ENCODE measurements around the gene OR2D2. TPM values are rescaled to one million over a fixed set of nuclear protein-coding genes. Genes with fewer than 3 reads are reported as not detected.
"Not testable (repeated sequence)": the region's sequence is repeated elsewhere in the genome, so short reads cannot be mapped to it uniquely, and the experiment has no call there.

Gene OR2D2
- total and polyA plus RNA-seq, 2 donors (not counting 1 experiment from before 2014, with no cell fraction given) = not detected

- no peaks in the 10 kb centered on the region for H3K4me1 Mint-ChIP-seq
- H4K20me1 ChIP-seq (ENCODE audit: control insufficient read depth, insufficient read depth, low read length, poor library complexity, severe bottlenecking) = no peaks in the 10 kb centered on the region
- H2AFZ ChIP-seq (ENCODE audit: insufficient read depth, low read depth, low read length, poor library complexity, severe bottlenecking) = no peak overlapping the region
- H3K27me3 ChIP-seq (replicated peaks in 1 of 4; ENCODE audit: control extremely low read depth in 1 of 4, control insufficient read depth in 3 of 4, insufficient read depth in 4 of 4, low read length in 3 of 4) = peaks cover 0 to 5% (median 0%) of the 10 kb centered on the region in 4 experiments
- H3K4me3 Mint-ChIP-seq = no peak overlapping the region
- ATAC-seq (ENCODE audit: low read depth) (no peak), DNase-seq (no peak)
- peaks cover 2 to 4% (median 2%) of the 10 kb centered on the region in 3 donors for H3K9me3 ChIP-seq (ENCODE audit: control extremely low read depth in 1 of 3, control insufficient read depth in 2 of 3, insufficient read depth in 1 of 3, low read length in 2 of 3)
- no peak overlapping the region for H3K27ac ChIP-seq (ENCODE audit: low read length in 2 of 2)
- ChIA-PET CTCF (interaction anchor here (0.6 kb wide), 1 partner anchor 510 kb away, joined by 4 read pairs; no protein-coding TSS in a partner anchor), POLR2A (no interaction called here)
- no CpG with 5 or more reads among the region's 1 CpG for WGBS (ENCODE audit: insufficient coverage)
- TF ChIP-seq CTCF (IDR thresholded peaks at IDR 0.05) (no peak), EZH2 (IDR thresholded peaks at IDR 0.05; ENCODE audit: borderline replicate concordance, insufficient read depth, low read depth, low read length, poor library complexity, severe bottlenecking) (no peak)
- no peaks in the 10 kb centered on the region for H3K9me3 Mint-ChIP-seq (ENCODE audit: insufficient read depth)
- no peaks in the 10 kb centered on the region for H3K36me3 ChIP-seq (replicated peaks in 1 of 2; ENCODE audit: control extremely low read depth in 1 of 2, control insufficient read depth in 1 of 2, extremely low read depth in 1 of 2, insufficient read depth in 2 of 2, low read length in 1 of 2)
- H3K79me2 ChIP-seq (ENCODE audit: control insufficient read depth, insufficient read depth, low read length) = no peaks in the 10 kb centered on the region
- H3K27me3 Mint-ChIP-seq = peaks cover 3% of the 10 kb centered on the region
- H3K4me1 ChIP-seq (ENCODE audit: control insufficient read depth in 2 of 2, insufficient read depth in 2 of 2, low read length in 2 of 2) = no peaks in the 10 kb centered on the region
- intact Hi-C loops (cut with micrococcal nuclease) = no loop called here
- H3K4me2 ChIP-seq (replicated peaks; ENCODE audit: low read depth, low read length, poor library complexity, severe bottlenecking) = no peak overlapping the region
- no peak overlapping the region for H3K9ac ChIP-seq (ENCODE audit: low read length)
- H3K4me3 ChIP-seq (ENCODE audit: control extremely low read depth in 1 of 5, extremely low read depth in 1 of 5, insufficient read depth in 1 of 5, low read depth in 2 of 5, low read length in 4 of 5) = no peak overlapping the region
- H3K27ac Mint-ChIP-seq = no peak overlapping the region
These were observed 2.5 kb downstream of the OR2D2 start for GRCh38 chr11:6889835-6890234.

GRCh38 chr11:6888830-6889229 lies 3.5 kb downstream of the OR2D2 start:
- no peak overlapping the region for H3K4me3 ChIP-seq (ENCODE audit: control extremely low read depth in 1 of 5, extremely low read depth in 1 of 5, insufficient read depth in 1 of 5, low read depth in 2 of 5, low read length in 4 of 5)
- Mint-ChIP-seq H3K9me3 (ENCODE audit: insufficient read depth) (no peaks in the 10 kb centered on the region), H3K4me3 (no peak overlapping the region), H3K27ac (no peak overlapping the region), H3K27me3 (peaks cover 5% of the 10 kb centered on the region), H3K4me1 (no peaks in the 10 kb centered on the region)
- no peak overlapping the region for H2AFZ ChIP-seq (ENCODE audit: insufficient read depth, low read depth, low read length, poor library complexity, severe bottlenecking)
- H3K4me1 ChIP-seq (ENCODE audit: control insufficient read depth in 2 of 2, insufficient read depth in 2 of 2, low read length in 2 of 2) = no peaks in the 10 kb centered on the region
- ChIA-PET POLR2A (no interaction called here), CTCF (no interaction called here)
- no peak overlapping the region for H3K4me2 ChIP-seq (replicated peaks; ENCODE audit: low read depth, low read length, poor library complexity, severe bottlenecking)
- intact Hi-C loops (cut with micrococcal nuclease) = no loop called here
- TF ChIP-seq EZH2 (IDR thresholded peaks at IDR 0.05; ENCODE audit: borderline replicate concordance, insufficient read depth, low read depth, low read length, poor library complexity, severe bottlenecking) = no peak
- no peak overlapping the region for H3K9ac ChIP-seq (ENCODE audit: low read length)
- DNase-seq (no peak), ATAC-seq (ENCODE audit: low read depth) (no peak)
- no peaks in the 10 kb centered on the region for H3K79me2 ChIP-seq (ENCODE audit: control insufficient read depth, insufficient read depth, low read length)
- H3K27me3 ChIP-seq (replicated peaks in 1 of 4; ENCODE audit: control extremely low read depth in 1 of 4, control insufficient read depth in 3 of 4, insufficient read depth in 4 of 4, low read length in 3 of 4) = peaks cover 0 to 5% (median 0%) of the 10 kb centered on the region in 4 experiments
- H3K27ac ChIP-seq (ENCODE audit: low read length in 2 of 2) = no peak overlapping the region
- peaks cover 2 to 4% (median 2%) of the 10 kb centered on the region in 3 donors for H3K9me3 ChIP-seq (ENCODE audit: control extremely low read depth in 1 of 3, control insufficient read depth in 2 of 3, insufficient read depth in 1 of 3, low read length in 2 of 3)
- no peaks in the 10 kb centered on the region for H4K20me1 ChIP-seq (ENCODE audit: control insufficient read depth, insufficient read depth, low read length, poor library complexity, severe bottlenecking)
- 100% methylated on average over 3 of the region's 4 CpGs for WGBS (ENCODE audit: insufficient coverage)
- no peaks in the 10 kb centered on the region for H3K36me3 ChIP-seq (replicated peaks in 1 of 2; ENCODE audit: control extremely low read depth in 1 of 2, control insufficient read depth in 1 of 2, extremely low read depth in 1 of 2, insufficient read depth in 2 of 2, low read length in 1 of 2)

GRCh38 chr11:6887711-6888110 lies 4.6 kb downstream of the OR2D2 start:
- H3K4me3 Mint-ChIP-seq; H3K9ac ChIP-seq (ENCODE audit: low read length); H3K36me3 ChIP-seq (replicated peaks in 1 of 2; ENCODE audit: control extremely low read depth in 1 of 2, control insufficient read depth in 1 of 2, extremely low read depth in 1 of 2, insufficient read depth in 2 of 2, low read length in 1 of 2); DNase-seq; H3K27me3 ChIP-seq (replicated peaks in 1 of 4; ENCODE audit: control extremely low read depth in 1 of 4, control insufficient read depth in 3 of 4, insufficient read depth in 4 of 4, low read length in 3 of 4); H4K20me1 ChIP-seq (ENCODE audit: control insufficient read depth, insufficient read depth, low read length, poor library complexity, severe bottlenecking); intact Hi-C loops (cut with micrococcal nuclease); H2AFZ ChIP-seq (ENCODE audit: insufficient read depth, low read depth, low read length, poor library complexity, severe bottlenecking); H3K9me3 Mint-ChIP-seq (ENCODE audit: insufficient read depth); H3K4me3 ChIP-seq (ENCODE audit: control extremely low read depth in 1 of 5, extremely low read depth in 1 of 5, insufficient read depth in 1 of 5, low read depth in 2 of 5, low read length in 4 of 5); H3K79me2 ChIP-seq (ENCODE audit: control insufficient read depth, insufficient read depth, low read length); H3K4me1 Mint-ChIP-seq; H3K4me1 ChIP-seq (ENCODE audit: control insufficient read depth in 2 of 2, insufficient read depth in 2 of 2, low read length in 2 of 2); POLR2A ChIA-PET; H3K27ac Mint-ChIP-seq; H3K27ac ChIP-seq (ENCODE audit: low read length in 2 of 2); CTCF ChIA-PET; H3K9me3 ChIP-seq (ENCODE audit: control extremely low read depth in 1 of 3, control insufficient read depth in 2 of 3, insufficient read depth in 1 of 3, low read length in 2 of 3); H3K4me2 ChIP-seq (replicated peaks; ENCODE audit: low read depth, low read length, poor library complexity, severe bottlenecking); ATAC-seq (ENCODE audit: low read depth): not testable (repeated sequence)
- H3K27me3 Mint-ChIP-seq = peaks cover 12% of the 10 kb centered on the region
- WGBS (ENCODE audit: insufficient coverage) = no CpG with 5 or more reads among the region's 5 CpGs

All from B cell (primary cell).